IMR-90 (cell line): ENCODE measurements around the gene PAN2. TPM values are rescaled to one million over a fixed set of nuclear protein-coding genes. Genes with fewer than 3 reads are reported as not detected.

ENCODE experiments used
- ATAC-seq: fragments of 200-7000 bp; cut with Tn5 transposase; 2 replicates; pipeline ENCODE4 v1.9.1; 2020; ENCODE audit warnings: low read depth, mild to moderate bottlenecking, moderate library complexity
- BruUV-seq: library from RNA; stranded (reverse); fragments of 400-500 nt; replicated peaks from 2 replicates; lab custom pipeline; 2021; lab: Mats Ljungman, UMichigan
- CTCF ChIA-PET: fragments of 300-600 bp; formaldehyde crosslinking; extraction: SDS; loops from one replicate; lab custom pipeline; 2021; ENCODE audit warnings: antibody characterized with exemption; lab: Yijun Ruan, JAX
- POLR2A ChIA-PET: fragments of 300-600 bp; sonication (Branson Sonifier 250); formaldehyde crosslinking; loops from one replicate; lab custom pipeline; 2022; ENCODE audit warnings: antibody characterized with exemption; ENCODE audit not compliant: unreplicated experiment; lab: Charles Lee
- DNase-seq: peaks from one replicate; pipeline ENCODE4 v3.0.0; 2013
- H2AFZ ChIP-seq: replicated peaks from 2 replicates; pipeline ENCODE3; 2013; ENCODE audit warnings: low read length, mild to moderate bottlenecking; ENCODE audit not compliant: poor library complexity
- H2AK5ac ChIP-seq: 2 replicates; pipeline ENCODE4 v1.6.1; 2013; ENCODE audit warnings: low read depth, low read length, inconsistent platforms
- H2AK9ac ChIP-seq: replicated peaks from 2 replicates; pipeline ENCODE3; 2013; ENCODE audit warnings: mild to moderate bottlenecking, low read depth, low read length, moderate library complexity; ENCODE audit not compliant: poor library complexity
- H2BK120ac ChIP-seq: 2 replicates; pipeline ENCODE4 v1.6.1; 2013; ENCODE audit warnings: low read depth, low read length, inconsistent platforms
- H2BK15ac ChIP-seq: 3 replicates; pipeline ENCODE4 v1.6.1; 2013; ENCODE audit warnings: low read depth, low read length, inconsistent platforms
- H2BK20ac ChIP-seq: 2 replicates; pipeline ENCODE4 v1.6.1; 2013; ENCODE audit warnings: low read depth, mild to moderate bottlenecking, inconsistent platforms, low read length, moderate library complexity
- H2BK5ac ChIP-seq: 2 replicates; pipeline ENCODE4 v1.6.1; 2013; ENCODE audit warnings: mild to moderate bottlenecking, low read depth, low read length, inconsistent platforms; ENCODE audit not compliant: poor library complexity, severe bottlenecking
- H3K14ac ChIP-seq: replicated peaks from 2 replicates; pipeline ENCODE4 v1.6.1; 2013; ENCODE audit warnings: low read depth, low read length, inconsistent platforms
- H3K18ac ChIP-seq: 2 replicates; pipeline ENCODE4 v1.6.1; 2013; ENCODE audit warnings: low read depth, low read length, control low read depth
- H3K23ac ChIP-seq: 2 replicates; pipeline ENCODE4 v1.6.1; 2013; ENCODE audit warnings: low read depth, low read length, inconsistent platforms
- H3K27ac ChIP-seq: 2 replicates; pipeline ENCODE4 v1.5.1; 2013; ENCODE audit warnings: mild to moderate bottlenecking, control low read depth, low read length; ENCODE audit not compliant: insufficient read depth
- H3K27me3 ChIP-seq: 2 replicates; pipeline ENCODE4 v1.6.1; 2013; ENCODE audit warnings: low read length; ENCODE audit not compliant: control insufficient read depth, insufficient read depth
- H3K36me3 ChIP-seq: 2 replicates; pipeline ENCODE4 v1.6.1; 2013; ENCODE audit warnings: low read length, mixed read lengths; ENCODE audit not compliant: control insufficient read depth, insufficient read depth
- H3K4ac ChIP-seq: 2 replicates; pipeline ENCODE4 v1.6.1; 2013; ENCODE audit warnings: low read depth, low read length, inconsistent platforms
- H3K4me1 ChIP-seq: 2 replicates; pipeline ENCODE4 v1.6.1; 2013; ENCODE audit warnings: low read length, mixed read lengths; ENCODE audit not compliant: control insufficient read depth, insufficient read depth
- H3K4me2 ChIP-seq: 2 replicates; pipeline ENCODE4 v1.6.1; 2013; ENCODE audit warnings: low read depth, mild to moderate bottlenecking, control low read depth, low read length, moderate library complexity
- H3K4me3 ChIP-seq: 2 replicates; pipeline ENCODE4 v1.5.1; 2013; ENCODE audit warnings: low read depth, mild to moderate bottlenecking, control low read depth, low read length, moderate library complexity; ENCODE audit not compliant: insufficient read depth
- H3K56ac ChIP-seq: 2 replicates; pipeline ENCODE4 v1.6.1; 2013; ENCODE audit warnings: low read length, inconsistent platforms; ENCODE audit not compliant: insufficient read depth; ENCODE audit errors: extremely low read depth
- H3K79me1 ChIP-seq, 2 experiments: 2 replicates each; pipeline ENCODE4 v1.6.1; 2013; ENCODE audit warnings: low read length in 2 of 2, inconsistent platforms in 1 of 2, low read depth in 1 of 2
- H3K9ac ChIP-seq: 2 replicates; pipeline ENCODE4 v1.6.1; 2013; ENCODE audit warnings: low read depth, low read length, control low read depth
- H3K9me1 ChIP-seq: 2 replicates; pipeline ENCODE4 v1.6.1; 2013; ENCODE audit warnings: low read length, inconsistent platforms; ENCODE audit not compliant: insufficient read depth
- H3K9me3 ChIP-seq: 2 replicates; pipeline ENCODE4 v1.6.1; 2013; ENCODE audit warnings: low read length; ENCODE audit not compliant: control insufficient read depth, insufficient read depth
- H4K20me1 ChIP-seq: 2 replicates; pipeline ENCODE4 v1.6.1; 2013; ENCODE audit warnings: low read length, inconsistent platforms; ENCODE audit not compliant: insufficient read depth
- H4K5ac ChIP-seq: 2 replicates; pipeline ENCODE4 v1.6.1; 2013; ENCODE audit warnings: mild to moderate bottlenecking, low read depth, low read length, control low read depth
- H4K8ac ChIP-seq, 2 experiments: 2 replicates each; pipeline ENCODE4 v1.6.1; 2013; ENCODE audit warnings: low read depth in 2 of 2, low read length in 2 of 2, control low read depth in 1 of 2, inconsistent platforms in 1 of 2
- H4K91ac ChIP-seq: 2 replicates; pipeline ENCODE4 v1.6.1; 2013; ENCODE audit warnings: low read depth, low read length, inconsistent platforms; ENCODE audit not compliant: insufficient read depth
- CEBPB ChIP-seq: IDR thresholded peaks from 2 replicates; pipeline ENCODE4 v1.6.1; 2012; ENCODE audit warnings: low read depth, low read length, improper control_type of control experiment
- POLR2A ChIP-seq: IDR thresholded peaks from 2 replicates; pipeline ENCODE4 v1.6.1; 2012; ENCODE audit warnings: mild to moderate bottlenecking, low read depth, low read length
- RAD21 ChIP-seq: IDR thresholded peaks from 2 replicates; pipeline ENCODE4 v1.6.1; 2012; ENCODE audit warnings: low read length, improper control_type of control experiment
- RFX5 ChIP-seq: IDR thresholded peaks from 2 replicates; pipeline ENCODE4 v1.8.0; 2012; ENCODE audit warnings: low read depth, mild to moderate bottlenecking, low read length, moderate library complexity
- WGBS, 2 experiments: methylation state at CpG; one replicate each; pipeline versions ENCODE4 v1.1.5 to v1.1.7; 2013; ENCODE audit warnings: missing lambda C conversion rate in 2 of 2; ENCODE audit not compliant: insufficient read length in 1 of 2; ENCODE audit errors: extremely low coverage in 2 of 2; 5-methylcytosine and 5-hydroxymethylcytosine counted together
- dilution Hi-C: fragments of 300-500 bp; cut with HindIII; formaldehyde crosslinking; loops from one replicate; pipeline ENCODE4 v1.14.3; 2018; ENCODE audit warnings: low sequenced_read_pairs; ENCODE audit not compliant: unreplicated experiment
- in situ Hi-C: fragments of 300-500 bp; cut with MboI; formaldehyde crosslinking; loops from 3 replicates; pipeline ENCODE4 v1.14.3; 2019; ENCODE audit warnings: low sequenced_read_pairs, inconsistent platforms, mixed read lengths
- intact Hi-C: fragments of 100-400 bp; cut with micrococcal nuclease; formaldehyde crosslinking; loops from 2 replicates; pipeline ENCODE4 v1.10.0; 2022
- polyA plus RNA-seq, 3 experiments: library from polyadenylated mRNA; depleted of rRNA; stranded (reverse); fragments of >200 nt; gene quantifications; 2 replicates each; pipeline ENCODE4 v1.2.3, GENCODE V29; 2012; ENCODE audit warnings: low replicate concordance in 1 of 3
- total RNA-seq: library from RNA; depleted of rRNA; stranded (reverse); fragments of >200 nt; gene quantifications from 2 replicates; pipeline ENCODE4 v1.2.3, GENCODE V29; 2012

The PAN2 gene
- total and polyA plus RNA-seq, 2 of the 4 experiments (the other 2 are of a cell fraction), result 9.7 to 20.2 TPM

- Histone ChIP-seq H2BK5ac (no peak overlapping the region), H2AFZ (no peak overlapping the region), H3K79me1 (peaks cover 7 to 22% of the 10 kb centered on the region in 2 experiments), H3K4me3 (no peak overlapping the region), H4K8ac (no peak overlapping the region), H3K9me1 (peaks cover 7% of the 10 kb centered on the region; the same call in 1 of the 2 replicates), H3K23ac (no peak overlapping the region), H4K91ac (no peak overlapping the region), H2AK5ac (no peak overlapping the region), H4K5ac (no peak overlapping the region), H3K14ac (no peak overlapping the region), H3K36me3 (peaks cover 24% of the 10 kb centered on the region), H3K4me2 (no peak overlapping the region), H4K20me1 (no peaks in the 10 kb centered on the region), H2BK15ac (no peak overlapping the region), H3K4ac (no peak overlapping the region), H3K27me3 (no peaks in the 10 kb centered on the region), H2BK20ac (no peak overlapping the region), H2AK9ac (no peak overlapping the region), H3K9ac (no peak overlapping the region), H3K56ac (no peak overlapping the region), H3K18ac (no peak overlapping the region), H3K9me3 (no peaks in the 10 kb centered on the region), H3K4me1 (peaks cover 3% of the 10 kb centered on the region; the same call in 1 of the 2 replicates), H3K27ac (no peak overlapping the region), H2BK120ac (no peak overlapping the region)
- no peak for ATAC-seq
- POLR2A ChIA-PET, result no interaction called here
- dilution Hi-C loops, result no loop called here
- CTCF ChIA-PET, result interaction anchor here (0.7 kb wide), 1 partner anchor 11 kb away, joined by 3 read pairs; no protein-coding TSS in a partner anchor
- WGBS, 2 experiments, result 100% methylated on average over 1 of the region's 8 CpGs; no CpG with 5 or more reads in 1 of the 2 experiments
- in situ Hi-C loops, result no loop called here
- no TSS peak for BruUV-seq
- no peak for TF ChIP-seq CEBPB
- TF ChIP-seq RAD21, result no peak
- no peak for TF ChIP-seq RFX5
- no peak for TF ChIP-seq POLR2A
- intact Hi-C loops, result no loop called here
- no peak for DNase-seq
Observed at GRCh38 chr12:56304872-56305590, 28.8 kb downstream of the PAN2 start.
